Measurements from ENCODE around the gene INSM1. TPM values are rescaled to one million over a fixed set of nuclear protein-coding genes. Genes with fewer than 3 reads are reported as not detected.

Gene INSM1
- total RNA-seq, 4 donors from 2014 or later, result 0.11 to 0.19 TPM; not detected in 2

- WGBS, 2 donors, result 90% methylated on average over 14 of the region's 14 CpGs
- intact Hi-C loops (cut with DNase I; ENCODE audit: low total_unique reads), result no loop called here
- no peak overlapping the region for H3K4me3 ChIP-seq (ENCODE audit: low read depth, poor library complexity, severe bottlenecking)
- no peak for DNase-seq (ENCODE audit: low spot score in 2 of 2)
- TF ChIP-seq, protein P1, sequence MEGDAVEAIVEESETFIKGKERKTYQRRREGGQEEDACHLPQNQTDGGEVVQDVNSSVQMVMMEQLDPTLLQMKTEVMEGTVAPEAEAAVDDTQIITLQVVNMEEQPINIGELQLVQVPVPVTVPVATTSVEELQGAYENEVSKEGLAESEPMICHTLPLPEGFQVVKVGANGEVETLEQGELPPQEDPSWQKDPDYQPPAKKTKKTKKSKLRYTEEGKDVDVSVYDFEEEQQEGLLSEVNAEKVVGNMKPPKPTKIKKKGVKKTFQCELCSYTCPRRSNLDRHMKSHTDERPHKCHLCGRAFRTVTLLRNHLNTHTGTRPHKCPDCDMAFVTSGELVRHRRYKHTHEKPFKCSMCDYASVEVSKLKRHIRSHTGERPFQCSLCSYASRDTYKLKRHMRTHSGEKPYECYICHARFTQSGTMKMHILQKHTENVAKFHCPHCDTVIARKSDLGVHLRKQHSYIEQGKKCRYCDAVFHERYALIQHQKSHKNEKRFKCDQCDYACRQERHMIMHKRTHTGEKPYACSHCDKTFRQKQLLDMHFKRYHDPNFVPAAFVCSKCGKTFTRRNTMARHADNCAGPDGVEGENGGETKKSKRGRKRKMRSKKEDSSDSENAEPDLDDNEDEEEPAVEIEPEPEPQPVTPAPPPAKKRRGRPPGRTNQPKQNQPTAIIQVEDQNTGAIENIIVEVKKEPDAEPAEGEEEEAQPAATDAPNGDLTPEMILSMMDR (IDR thresholded peaks at IDR 0.05), result no peak
- no peak for TF ChIP-seq POLR2A (IDR thresholded peaks at IDR 0.05)
Observed at GRCh38 chr20:20338133-20338730, 29.7 kb upstream of the INSM1 start.

DNA sequence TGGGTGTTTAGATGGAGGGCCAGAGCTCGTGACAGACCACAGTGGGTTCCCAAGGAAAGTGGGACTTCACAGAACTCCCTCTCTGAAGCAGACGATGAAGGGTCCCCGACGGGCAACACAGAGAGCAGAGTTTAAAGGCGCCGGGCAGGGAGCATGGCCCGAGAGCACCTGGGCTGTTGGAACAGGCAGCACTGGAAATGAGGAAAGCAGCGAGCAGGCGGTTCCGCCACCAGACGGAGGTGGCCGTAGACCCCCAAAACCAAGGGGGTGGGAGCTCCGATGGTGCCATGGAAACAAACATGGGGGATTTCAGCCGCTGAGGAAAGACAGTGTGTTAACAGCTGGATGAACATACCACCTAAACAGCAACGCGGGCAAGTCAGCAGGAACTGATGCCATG is 27.5 kb upstream of the INSM1 start:
- intact Hi-C loops (cut with DNase I; ENCODE audit: low total_unique reads), result no loop called here
- TF ChIP-seq, protein P1 (IDR thresholded peaks at IDR 0.05), result no peak
- no peak for TF ChIP-seq POLR2A (IDR thresholded peaks at IDR 0.05)
- WGBS, 2 donors, result 90 to 94% methylated on average over 16 of the region's 16 CpGs
- DNase-seq (ENCODE audit: low spot score in 2 of 2), result no peak
- no peak overlapping the region for H3K4me3 ChIP-seq (ENCODE audit: low read depth, poor library complexity, severe bottlenecking)

- 48 to 50% methylated on average over 4 of the region's 4 CpGs for WGBS, 2 donors
- no peak for DNase-seq (ENCODE audit: low spot score in 2 of 2)
- intact Hi-C loops (cut with DNase I; ENCODE audit: low total_unique reads), result no loop called here
- TF ChIP-seq POLR2A (IDR thresholded peaks at IDR 0.05), result no peak
- TF ChIP-seq, protein P1 (IDR thresholded peaks at IDR 0.05), result no peak
- no peak overlapping the region for H3K4me3 ChIP-seq (ENCODE audit: low read depth, poor library complexity, severe bottlenecking)
Observed at GRCh38 chr20:20341371-20341770, 26.5 kb upstream of the INSM1 start.

GRCh38 chr20:20342066-20342465 is 25.8 kb upstream of the INSM1 start:
- no peak for TF ChIP-seq POLR2A (IDR thresholded peaks at IDR 0.05)
- TF ChIP-seq, protein P1 (IDR thresholded peaks at IDR 0.05), result no peak
- 34 to 37% methylated on average over 5 of the region's 5 CpGs for WGBS, 2 donors
- intact Hi-C loops (cut with DNase I; ENCODE audit: low total_unique reads), result no loop called here
- no peak for DNase-seq (ENCODE audit: low spot score in 2 of 2)
- H3K4me3 ChIP-seq (ENCODE audit: low read depth, poor library complexity, severe bottlenecking), result no peak overlapping the region

- TF ChIP-seq POLR2A (IDR thresholded peaks at IDR 0.05), result no peak
- TF ChIP-seq, protein P1 (IDR thresholded peaks at IDR 0.05), result no peak
- 85 to 86% methylated on average over 7 of the region's 7 CpGs for WGBS, 2 donors
- no peak for DNase-seq (ENCODE audit: low spot score in 2 of 2)
- H3K4me3 ChIP-seq (ENCODE audit: low read depth, poor library complexity, severe bottlenecking), result no peak overlapping the region
- intact Hi-C loops (cut with DNase I; ENCODE audit: low total_unique reads), result no loop called here
Observed at GRCh38 chr20:20343932-20344331, 24.0 kb upstream of the INSM1 start.

GRCh38 chr20:20344476-20344875 is 23.4 kb upstream of the INSM1 start:
- no peak for TF ChIP-seq POLR2A (IDR thresholded peaks at IDR 0.05)
- TF ChIP-seq, protein P1 (IDR thresholded peaks at IDR 0.05), result no peak
- 75 to 85% methylated on average over 4 of the region's 4 CpGs for WGBS, 2 donors
- intact Hi-C loops (cut with DNase I; ENCODE audit: low total_unique reads), result no loop called here
- H3K4me3 ChIP-seq (ENCODE audit: low read depth, poor library complexity, severe bottlenecking), result no peak overlapping the region
- no peak for DNase-seq (ENCODE audit: low spot score in 2 of 2)
